ENCODE measurements around the gene CROCC.

GRCh38 chr1:16986113-16986512, 64.4 kb downstream of the CROCC start:
- TF ChIP-seq CTCF (conservative IDR thresholded peaks at IDR 0.05; ENCODE audit: low read length) (no peak), EZH2phosphoT487 (IDR thresholded peaks at IDR 0.05; ENCODE audit: borderline replicate concordance, low read depth, low read length) (no peak)
